Panc1 (cell line): ENCODE measurements around the gene FAM187B. TPM values are rescaled to one million over a fixed set of nuclear protein-coding genes. Genes with fewer than 3 reads are reported as not detected.

Source experiments
- ATAC-seq: fragments of 200-7000 bp; cut with Tn5 transposase; 2 replicates; pipeline ENCODE4 v1.9.1; 2020; ENCODE audit warnings: mild to moderate bottlenecking, moderate library complexity
- BruUV-seq: library from RNA; stranded (reverse); fragments of 400-500 nt; replicated peaks from 2 replicates; lab custom pipeline; 2021; lab: Mats Ljungman, UMichigan
- CTCF ChIA-PET: fragments of 300-600 bp; sonication (Branson Sonifier 250); formaldehyde crosslinking; loops from one replicate; lab custom pipeline; 2022; ENCODE audit warnings: antibody characterized with exemption; lab: Charles Lee
- POLR2A ChIA-PET: fragments of 300-600 bp; sonication (Branson Sonifier 250); formaldehyde crosslinking; loops from one replicate; lab custom pipeline; 2022; ENCODE audit warnings: antibody characterized with exemption; lab: Charles Lee
- DNase-seq: peaks from one replicate; pipeline ENCODE4 v3.0.0-alpha.2; 2010; ENCODE audit warnings: low read depth, low spot score
- H3K27ac ChIP-seq: 2 replicates; pipeline ENCODE4 v1.5.1; 2011; ENCODE audit warnings: mild to moderate bottlenecking, low read length, inconsistent platforms
- H3K27me3 ChIP-seq: fragments of 200-500 bp; sonication (Bioruptor generic); 2 replicates; pipeline ENCODE4 v1.6.0; 2014; ENCODE audit warnings: low read length, inconsistent platforms; ENCODE audit not compliant: control insufficient read depth, insufficient read depth
- H3K36me3 ChIP-seq: fragments of 200-500 bp; sonication (Bioruptor generic); 2 replicates; pipeline ENCODE4 v1.5.1; 2014; ENCODE audit warnings: inconsistent platforms, mild to moderate bottlenecking, low read length, moderate library complexity; ENCODE audit not compliant: control insufficient read depth, insufficient read depth
- H3K4me1 ChIP-seq: 2 replicates; pipeline ENCODE4 v1.5.1; 2011; ENCODE audit warnings: inconsistent platforms, mild to moderate bottlenecking, low read length, moderate library complexity; ENCODE audit not compliant: control insufficient read depth, insufficient read depth
- H3K4me3 ChIP-seq, 2 experiments: 2 replicates each; pipeline ENCODE4 v1.5.1; 2011 to 2012; ENCODE audit warnings: low read depth in 2 of 2, low read length in 2 of 2, mild to moderate bottlenecking in 2 of 2, inconsistent platforms in 1 of 2, moderate library complexity in 1 of 2
- H3K9me3 ChIP-seq: fragments of 200-500 bp; sonication (Bioruptor generic); 2 replicates; pipeline ENCODE4 v1.5.1; 2014; ENCODE audit warnings: low read depth, mild to moderate bottlenecking, inconsistent platforms, low read length, moderate library complexity; ENCODE audit not compliant: control insufficient read depth, insufficient read depth
- CTCF ChIP-seq: fragments of 450-650 bp; IDR thresholded peaks from 2 replicates; pipeline ENCODE4 v1.5.1; 2017; ENCODE audit warnings: mild to moderate bottlenecking
- POLR2AphosphoS5 ChIP-seq: IDR thresholded peaks from 2 replicates; pipeline ENCODE4 v1.6.1; 2012; ENCODE audit warnings: mild to moderate bottlenecking, low read depth, low read length, moderate library complexity
- REST ChIP-seq, 2 experiments: IDR thresholded peaks; 2 replicates each; pipeline ENCODE4 v1.6.1; 2011 to 2012; ENCODE audit warnings: low read depth in 2 of 2, control low read depth in 1 of 2, low read length in 1 of 2, mild to moderate bottlenecking in 1 of 2, moderate library complexity in 1 of 2; ENCODE audit not compliant: insufficient read depth in 1 of 2
- SIN3A ChIP-seq: IDR thresholded peaks from 2 replicates; pipeline ENCODE4 v1.6.1; 2012; ENCODE audit warnings: low read depth, mild to moderate bottlenecking, low read length, moderate library complexity, borderline replicate concordance; ENCODE audit not compliant: insufficient read depth
- TCF7L2 ChIP-seq: IDR thresholded peaks from 2 replicates; pipeline ENCODE4 v1.6.1; 2011; ENCODE audit warnings: mild to moderate bottlenecking, low read depth, low read length, inconsistent platforms
- in situ Hi-C: cut with HindIII; loops from 2 replicates; pipeline ENCODE4 v1.10.0; 2016; ENCODE audit warnings: low sequenced_read_pairs, low pct_unique_long_range_greater_than_20kb
- intact Hi-C: fragments of 100-400 bp; cut with micrococcal nuclease; formaldehyde crosslinking; loops from one replicate; pipeline ENCODE4 v1.10.0; 2022; ENCODE audit not compliant: unreplicated experiment
- total RNA-seq: library from RNA; stranded (reverse); gene quantifications from one replicate; pipeline ENCODE4 v1.2.1, GENCODE V29; 2021; ENCODE audit not compliant: unreplicated experiment

Gene FAM187B
- total RNA-seq, 1 experiment from 2014 or later: not detected

- Histone ChIP-seq H3K27ac (peak overlapping the region; percentile 85), H3K4me3 (peak overlapping the region; percentile 73 to 78), H3K36me3 (no peaks in the 10 kb centered on the region; the same call in 1 of the 2 replicates), H3K4me1 (peaks cover 4% of the 10 kb centered on the region; the same call in 1 of the 2 replicates), H3K27me3 (peaks cover 7% of the 10 kb centered on the region; the same call in 1 of the 2 replicates), H3K9me3 (no peaks in the 10 kb centered on the region)
- ATAC-seq (no peak), DNase-seq (no peak)
- TF ChIP-seq CTCF (no peak), SIN3A (no peak), POLR2AphosphoS5 (no peak), TCF7L2 (no peak), REST (IDR thresholded peaks at IDR 0.05; ENCODE audit: insufficient read depth in 1 of 2, low read depth in 2 of 2, low read length in 1 of 2) (no peak)
- intact Hi-C loops (no loop called here), in situ Hi-C loops (no loop called here)
- BruUV-seq: no TSS peak
- ChIA-PET POLR2A (no interaction called here), CTCF (no interaction called here)
Observed at GRCh38 chr19:35249848-35250711, 21.5 kb upstream of the FAM187B start.

GRCh38 chr19:35249146-35249847 is 20.8 kb upstream of the FAM187B start:
- intact Hi-C loops (no loop called here), in situ Hi-C loops (no loop called here)
- peaks cover 4% of the 10 kb centered on the region; the same call in 1 of the 2 replicates for H3K4me1 ChIP-seq
- peaks cover 11% of the 10 kb centered on the region; the same call in 1 of the 2 replicates for H3K27me3 ChIP-seq
- no peaks in the 10 kb centered on the region; the same call in 1 of the 2 replicates for H3K9me3 ChIP-seq
- H3K36me3 ChIP-seq: no peaks in the 10 kb centered on the region; the same call in 1 of the 2 replicates
- ATAC-seq: no peak; the same call in 1 of the 2 replicates
- POLR2A ChIA-PET: no interaction called here
- CTCF ChIA-PET: no interaction called here
- TF ChIP-seq CTCF: no peak
- TF ChIP-seq REST (IDR thresholded peaks at IDR 0.05; ENCODE audit: insufficient read depth in 1 of 2, low read depth in 2 of 2, low read length in 1 of 2): no peak
- peak overlapping the region; percentile 85 for H3K27ac ChIP-seq
- peak overlapping the region; percentile 73 to 78 for H3K4me3 ChIP-seq
- BruUV-seq: no TSS peak
- DNase-seq: no peak
